ENCODE measurements around the gene MYCBP. TPM values are rescaled to one million over a fixed set of nuclear protein-coding genes. Genes with fewer than 3 reads are reported as not detected.
A peak's percentile ranks its signal among the peaks of the same experiment; 100 is the strongest.

Gene MYCBP
- total RNA-seq, 1 experiment from 2014 or later = 31.6 TPM

- Histone ChIP-seq H3K36me3 (ENCODE audit: insufficient read depth, low read length, poor library complexity, severe bottlenecking) (peaks cover 20% of the 10 kb centered on the region), H3K27me3 (replicated peaks; ENCODE audit: insufficient read depth, low read depth, low read length, poor library complexity) (no peaks in the 10 kb centered on the region), H3K27ac (ENCODE audit: low read depth, low read length, poor library complexity, severe bottlenecking) (peak overlapping the region; percentile 59), H3K4me3 (ENCODE audit: low read depth, low read length, poor library complexity, severe bottlenecking) (peak overlapping the region; percentile 75), H3K9me3 (ENCODE audit: low read depth, low read length, poor library complexity, severe bottlenecking) (no peaks in the 10 kb centered on the region), H3K4me1 (ENCODE audit: insufficient read depth, low read length, poor library complexity, severe bottlenecking) (peaks cover 14% of the 10 kb centered on the region)
- intact Hi-C loops (cut with micrococcal nuclease; ENCODE audit: unreplicated experiment) = no loop called here
- DNase-seq (ENCODE audit: low spot score) = peak; percentile 33
- TF ChIP-seq EZH2 (IDR thresholded peaks at IDR 0.05; ENCODE audit: borderline replicate concordance, low read depth, low read length, poor library complexity, severe bottlenecking) (no peak), CTCF (conservative IDR thresholded peaks at IDR 0.05; ENCODE audit: low read depth, low read length) (no peak)
- no TSS peak for BruUV-seq (replicated peaks)
- POLR2A ChIA-PET (ENCODE audit: low non-redundant PET) = no interaction called here
- CTCF ChIA-PET = no interaction called here
Observed at GRCh38 chr1:38858833-38859560, 14.2 kb downstream of the MYCBP start.

GRCh38 chr1:38852780-38853179 is 20.4 kb downstream of the MYCBP start:
- no peaks in the 10 kb centered on the region for H3K9me3 ChIP-seq (ENCODE audit: low read depth, low read length, poor library complexity, severe bottlenecking)
- H3K27ac ChIP-seq (ENCODE audit: low read depth, low read length, poor library complexity, severe bottlenecking) = no peak overlapping the region
- BruUV-seq (replicated peaks) = no TSS peak
- no peak overlapping the region for H3K4me3 ChIP-seq (ENCODE audit: low read depth, low read length, poor library complexity, severe bottlenecking)
- no peaks in the 10 kb centered on the region for H3K4me1 ChIP-seq (ENCODE audit: insufficient read depth, low read length, poor library complexity, severe bottlenecking)
- H3K36me3 ChIP-seq (ENCODE audit: insufficient read depth, low read length, poor library complexity, severe bottlenecking) = peaks cover 32% of the 10 kb centered on the region
- intact Hi-C loops (cut with micrococcal nuclease; ENCODE audit: unreplicated experiment) = no loop called here
- POLR2A ChIA-PET (ENCODE audit: low non-redundant PET) = no interaction called here
- no peaks in the 10 kb centered on the region for H3K27me3 ChIP-seq (replicated peaks; ENCODE audit: insufficient read depth, low read depth, low read length, poor library complexity)
- DNase-seq (ENCODE audit: low spot score) = no peak
- CTCF ChIA-PET = no interaction called here
- TF ChIP-seq CTCF (conservative IDR thresholded peaks at IDR 0.05; ENCODE audit: low read depth, low read length) (no peak), EZH2 (IDR thresholded peaks at IDR 0.05; ENCODE audit: borderline replicate concordance, low read depth, low read length, poor library complexity, severe bottlenecking) (no peak)

GRCh38 chr1:38848071-38848470 is 25.1 kb downstream of the MYCBP start:
- no peak for DNase-seq (ENCODE audit: low spot score)

More at GRCh38 chr1:38848071-38848470, 25.1 kb downstream of the MYCBP start:
- no peaks in the 10 kb centered on the region for H3K9me3 ChIP-seq (ENCODE audit: low read depth, low read length, poor library complexity, severe bottlenecking)
- no peaks in the 10 kb centered on the region for H3K27me3 ChIP-seq (replicated peaks; ENCODE audit: insufficient read depth, low read depth, low read length, poor library complexity)
- TF ChIP-seq CTCF (conservative IDR thresholded peaks at IDR 0.05; ENCODE audit: low read depth, low read length) = no peak
- TF ChIP-seq EZH2 (IDR thresholded peaks at IDR 0.05; ENCODE audit: borderline replicate concordance, low read depth, low read length, poor library complexity, severe bottlenecking) = no peak
- ChIA-PET CTCF (no interaction called here), POLR2A (ENCODE audit: low non-redundant PET) (no interaction called here)
- H3K27ac ChIP-seq (ENCODE audit: low read depth, low read length, poor library complexity, severe bottlenecking) = no peak overlapping the region
- intact Hi-C loops (cut with micrococcal nuclease; ENCODE audit: unreplicated experiment) = no loop called here
- no peak overlapping the region for H3K4me3 ChIP-seq (ENCODE audit: low read depth, low read length, poor library complexity, severe bottlenecking)
- no peaks in the 10 kb centered on the region for H3K4me1 ChIP-seq (ENCODE audit: insufficient read depth, low read length, poor library complexity, severe bottlenecking)
- no TSS peak for BruUV-seq (replicated peaks)
- H3K36me3 ChIP-seq (ENCODE audit: insufficient read depth, low read length, poor library complexity, severe bottlenecking) = peaks cover 12% of the 10 kb centered on the region
